Renal cortical epithelial cell (primary cell): ENCODE measurements around the gene CASZ1. TPM values are rescaled to one million over a fixed set of nuclear protein-coding genes. Genes with fewer than 3 reads are reported as not detected.

ENCODE experiments used
- DNase-seq: peaks from one replicate; pipeline ENCODE4 v3.0.0-alpha.2; 2011; ENCODE audit warnings: low read depth
- total RNA-seq: library from RNA; depleted of rRNA; stranded (reverse); fragments of >200 nt; gene quantifications from 2 replicates; pipeline ENCODE4 v1.2.3, GENCODE V29; 2014

Gene CASZ1
- total RNA-seq, 1 donor from 2014 or later: 8.9 TPM

DNA sequence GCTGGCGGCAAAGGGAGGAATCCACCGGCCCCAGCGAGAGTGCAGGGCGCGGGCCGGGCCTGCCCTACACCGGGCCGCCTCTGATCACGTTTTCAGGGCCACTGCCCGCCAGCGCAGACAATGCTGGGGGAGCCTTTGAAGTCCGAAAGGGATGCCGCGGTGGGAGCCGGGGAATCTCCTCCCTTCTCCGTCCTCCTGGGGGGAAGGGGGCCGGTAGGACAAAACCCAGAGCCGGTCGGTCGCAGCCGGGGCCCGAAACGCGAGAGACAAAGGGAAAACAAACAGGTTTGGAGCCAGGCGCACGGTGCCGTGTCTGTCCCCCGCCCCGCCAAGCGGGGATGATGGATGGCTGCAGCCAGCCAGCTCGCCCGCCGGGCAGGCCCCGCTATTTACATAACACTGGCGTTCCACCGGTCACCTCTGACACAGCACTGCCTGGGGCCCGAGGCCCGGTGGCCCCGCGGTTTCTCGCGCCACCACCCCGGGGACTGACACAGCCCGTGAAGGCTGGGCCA lies 92.0 kb downstream of the CASZ1 start:
- peak; percentile 49 for DNase-seq

DNA sequence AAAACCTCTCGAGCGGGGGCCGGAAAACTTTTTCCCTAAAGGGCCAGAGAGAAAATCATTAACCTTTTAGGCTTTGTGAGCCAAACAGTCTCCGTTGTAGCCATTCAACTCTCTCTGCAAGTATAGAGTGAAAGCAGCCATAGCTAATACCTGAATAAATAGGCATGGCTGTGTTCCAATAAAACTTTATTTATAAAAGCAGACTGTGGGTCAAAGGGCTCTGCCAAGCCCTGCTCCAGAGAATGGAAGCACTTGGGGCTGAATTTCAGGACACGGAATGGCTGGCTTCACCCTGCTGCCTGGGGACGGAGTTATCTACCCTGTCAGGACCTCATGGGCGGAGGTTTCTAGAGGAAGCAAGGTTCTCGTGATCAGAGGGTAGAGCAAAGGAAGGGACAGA lies 92.7 kb downstream of the CASZ1 start:
- DNase-seq: no peak

DNA sequence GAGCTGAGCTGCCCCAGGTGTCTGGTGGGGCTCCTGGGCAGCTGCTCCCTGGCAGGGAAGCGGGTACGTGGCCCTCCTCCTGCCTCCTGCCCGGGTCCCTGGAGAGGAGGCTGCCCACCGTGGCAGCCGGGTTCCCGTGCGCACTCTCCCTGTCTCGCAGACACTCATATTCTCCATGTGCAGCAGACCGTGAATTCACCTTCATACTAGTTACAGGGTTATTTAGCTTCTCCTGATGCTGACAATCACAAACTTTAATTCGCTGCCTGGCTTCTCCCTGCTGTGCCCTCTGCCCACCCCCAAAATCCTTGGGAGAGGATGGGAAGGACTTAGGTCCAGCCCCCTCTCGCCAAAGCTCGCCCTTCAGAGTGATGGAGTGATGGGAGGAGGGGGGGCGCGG lies 95.3 kb downstream of the CASZ1 start:
- DNase-seq: no peak

DNA sequence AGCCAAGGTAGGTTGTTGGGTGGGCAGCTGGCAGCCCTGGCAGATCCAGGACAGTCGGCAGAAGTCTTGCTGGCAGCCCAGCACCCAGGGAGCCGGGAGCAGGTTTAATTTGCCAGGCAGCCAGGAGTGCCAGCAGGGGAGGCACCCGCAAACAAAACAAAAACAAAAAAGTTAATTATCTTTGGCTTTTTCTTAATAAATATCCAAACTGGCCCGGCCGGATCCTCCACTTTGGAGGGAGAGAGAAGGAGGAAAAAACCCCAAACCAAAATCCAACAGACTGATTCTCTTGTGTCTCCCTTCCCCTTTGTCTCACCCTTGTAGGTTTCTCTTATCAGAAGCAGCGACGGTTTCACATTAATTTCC lies 97.0 kb downstream of the CASZ1 start:
- DNase-seq: no peak

DNA sequence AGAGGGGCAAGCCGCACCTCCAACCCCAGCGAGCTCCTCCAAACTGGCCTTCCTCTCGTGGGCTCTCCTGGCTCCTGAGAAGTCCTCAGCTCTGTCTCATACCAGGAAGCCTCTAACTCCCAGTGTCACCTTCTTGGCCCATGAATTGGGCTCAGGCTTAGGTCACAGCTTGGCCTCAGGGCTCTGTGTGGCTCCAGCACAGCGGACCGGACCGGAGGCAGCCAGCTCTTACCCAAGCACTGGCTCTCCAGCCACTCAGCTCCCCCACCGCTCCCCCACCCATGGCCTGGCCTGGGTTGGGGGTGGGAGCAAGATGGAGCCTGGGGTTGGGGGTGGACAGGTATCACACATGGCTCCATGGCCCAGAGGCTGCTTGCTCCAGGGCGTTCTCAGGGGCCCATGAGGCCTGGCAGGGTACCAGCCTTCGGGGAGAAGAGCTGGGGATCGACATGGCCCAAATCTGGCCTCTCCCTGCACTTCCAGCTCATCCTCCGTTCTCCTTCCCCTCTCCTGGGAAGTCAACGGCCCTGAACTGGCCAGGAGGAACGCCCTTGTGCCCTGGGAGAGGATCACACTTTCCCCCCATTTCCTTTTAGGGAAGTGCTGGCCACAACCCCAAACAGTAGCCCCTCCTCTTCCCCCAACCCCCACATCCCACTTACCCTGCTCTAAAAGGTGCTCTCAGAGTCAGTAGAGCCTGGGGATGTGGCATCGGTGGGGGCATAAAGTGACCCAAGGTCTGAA lies 97.5 kb downstream of the CASZ1 start:
- DNase-seq: no peak

DNA sequence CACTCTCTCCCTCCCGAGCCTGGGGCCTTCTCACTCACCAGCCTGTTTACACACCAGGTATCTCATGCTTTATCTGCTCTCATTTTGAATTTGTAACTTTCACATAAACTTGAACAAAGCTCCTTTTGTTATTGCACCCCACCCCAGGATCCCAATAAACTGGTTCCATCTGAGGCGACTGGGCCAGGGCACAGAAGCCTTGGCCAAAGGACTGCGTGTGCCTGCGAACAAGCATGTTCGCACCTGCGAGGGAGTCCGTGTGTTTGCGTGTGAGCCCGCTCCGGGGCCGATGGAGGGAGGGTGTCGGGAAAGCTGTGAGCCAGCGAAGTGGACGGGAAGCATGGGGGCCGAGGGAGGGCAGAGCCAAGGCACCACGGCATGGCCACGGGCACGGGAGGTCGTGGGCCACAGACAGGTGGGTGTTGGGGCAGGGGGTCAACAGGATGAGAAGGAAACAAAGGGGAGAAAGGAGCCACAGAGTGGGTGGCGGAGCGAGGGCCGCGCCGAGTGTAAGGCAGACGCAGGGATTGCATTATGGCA lies 98.8 kb downstream of the CASZ1 start:
- no peak for DNase-seq

DNA sequence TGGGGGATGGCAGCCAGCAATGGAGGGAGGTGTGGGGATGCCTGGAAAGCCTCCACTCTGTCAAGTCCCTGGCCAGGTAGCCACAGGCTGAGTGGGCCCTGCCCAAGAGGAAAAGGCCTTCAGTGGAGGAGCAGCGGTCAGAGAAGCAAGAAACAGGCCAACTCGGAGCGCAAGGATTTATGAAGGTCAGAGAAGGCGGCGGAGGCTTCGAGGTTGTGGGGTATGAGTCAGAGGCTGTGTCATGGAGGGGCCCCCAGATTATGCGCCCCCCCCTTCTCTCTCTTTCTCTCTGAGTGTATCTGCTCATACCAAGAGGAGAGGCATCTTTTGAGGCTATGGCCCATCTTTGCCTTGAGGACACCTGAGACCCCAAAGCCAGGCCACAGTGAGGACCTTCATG lies 99.5 kb downstream of the CASZ1 start:
- no peak for DNase-seq

DNA sequence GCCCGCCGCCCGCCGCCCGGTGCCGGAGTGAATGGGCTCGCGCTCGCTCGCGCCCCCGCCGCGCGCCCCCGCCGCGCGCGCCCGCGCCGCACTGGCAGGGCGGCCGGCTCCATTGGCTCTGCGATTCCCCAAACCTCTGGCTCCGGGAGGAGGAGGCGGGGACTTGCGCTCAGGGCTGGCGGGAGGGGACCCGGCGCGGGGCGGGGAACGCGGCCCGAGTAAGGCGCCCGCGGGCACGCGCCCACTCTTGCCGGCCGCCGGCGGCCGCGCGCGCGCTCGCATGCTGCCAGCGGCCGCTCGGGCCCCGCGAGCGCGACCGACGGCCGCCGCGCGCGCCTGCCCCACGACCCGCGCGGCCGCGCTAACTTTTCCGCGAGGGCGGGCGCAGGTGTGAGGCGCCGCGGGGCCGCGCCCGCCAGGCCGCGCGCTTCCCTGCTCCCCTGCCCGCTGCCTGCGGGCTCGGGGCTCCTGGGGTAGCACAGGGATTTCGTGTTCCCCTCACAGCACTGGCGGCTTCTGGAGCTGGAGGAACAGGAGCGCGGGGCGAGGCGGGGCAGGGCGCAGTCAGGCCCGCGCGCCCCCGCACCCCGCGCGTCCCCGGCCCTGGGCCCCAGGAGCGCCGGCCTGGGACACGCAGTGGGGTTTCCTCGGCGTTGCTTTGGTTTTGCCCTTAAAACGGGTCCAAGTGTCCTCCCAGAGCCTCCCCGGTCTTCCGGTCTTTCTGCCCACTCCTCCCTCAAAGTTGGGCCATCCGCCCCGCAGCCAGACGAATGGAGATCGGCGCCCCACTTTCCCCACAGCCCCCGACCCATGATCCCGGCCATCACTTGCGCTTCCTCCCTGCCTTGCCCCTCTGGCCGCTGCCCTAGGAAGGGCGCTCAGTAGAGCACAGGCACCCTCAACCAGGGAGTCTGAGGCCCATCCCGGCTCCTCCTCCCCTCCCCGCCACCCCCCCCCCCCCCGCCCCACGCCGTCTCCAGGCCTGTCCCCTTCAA lies 101.5 kb downstream of the CASZ1 start:
- peak; percentile 41 for DNase-seq

DNA sequence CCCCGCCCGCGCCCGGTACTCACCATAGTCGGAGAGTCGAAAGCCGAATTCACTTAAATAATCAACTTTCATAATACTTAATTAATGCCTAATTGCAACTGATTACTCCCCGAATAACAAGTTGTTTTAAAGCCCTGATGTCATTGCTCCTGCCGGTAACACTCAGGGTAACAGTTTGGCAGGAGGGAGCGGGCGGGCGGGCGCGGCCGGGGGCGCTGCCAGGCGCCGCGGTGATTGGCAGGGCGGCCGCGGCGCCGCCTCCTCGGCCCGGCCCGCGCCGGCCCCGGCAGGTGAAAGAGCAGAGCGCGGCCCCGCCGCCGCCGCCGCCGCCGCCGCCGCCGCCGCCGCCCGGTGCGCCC lies 102.2 kb downstream of the CASZ1 start:
- no peak for DNase-seq

DNA sequence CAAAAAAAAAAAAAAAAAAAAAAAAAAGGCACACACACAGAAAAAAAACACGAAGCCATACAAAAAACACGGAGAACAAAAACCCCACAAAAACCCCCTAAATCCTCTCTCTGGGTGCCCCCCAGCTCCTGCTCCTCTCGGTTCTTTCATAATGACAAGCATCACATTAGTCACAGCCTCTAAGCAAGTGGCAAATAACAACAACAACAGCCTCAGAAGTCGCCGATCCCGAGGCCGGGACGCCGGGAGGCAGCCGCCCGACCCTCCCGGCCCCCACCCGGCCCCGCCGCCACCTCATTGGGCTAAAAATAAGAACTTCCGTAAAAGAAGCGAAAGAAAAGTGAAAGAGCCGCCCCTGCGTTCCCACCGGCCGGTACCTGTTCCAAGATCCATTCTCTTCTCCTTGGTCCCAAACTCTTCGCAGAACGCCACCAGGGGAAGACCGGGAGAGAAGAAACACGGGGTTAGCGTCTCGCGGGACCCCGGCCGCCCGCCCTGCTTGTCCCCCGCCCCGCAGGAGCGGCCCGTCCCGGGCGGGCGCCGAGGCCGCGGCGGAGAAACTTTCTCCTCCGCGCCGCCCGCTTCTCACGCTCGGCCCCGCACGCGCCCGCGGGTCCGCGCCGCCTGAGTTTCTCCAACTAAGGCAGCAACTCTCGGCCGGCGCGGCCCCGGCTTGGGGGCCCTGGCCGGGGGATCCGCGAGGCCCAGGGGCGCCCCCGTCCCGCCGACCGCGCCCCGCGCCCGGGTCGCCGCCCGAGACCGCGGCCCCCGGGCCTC lies 102.8 kb downstream of the CASZ1 start:
- no peak for DNase-seq

DNA sequence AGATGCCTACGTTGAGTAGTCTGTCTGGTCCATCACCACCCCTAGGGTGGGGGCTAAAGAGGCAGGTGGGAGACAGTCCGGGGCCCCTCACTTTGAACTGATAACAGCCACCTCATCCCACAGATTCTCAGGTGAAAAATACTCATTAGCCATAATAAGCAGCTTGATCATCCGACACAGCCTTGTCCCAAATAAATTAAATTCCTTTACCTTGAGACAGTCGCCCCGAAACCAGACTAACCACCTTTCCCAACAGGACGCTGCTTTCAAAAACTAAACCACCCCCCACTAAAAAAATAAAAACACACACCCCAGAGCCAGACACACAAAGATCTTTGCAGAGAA lies 103.3 kb downstream of the CASZ1 start:
- DNase-seq: no peak

DNA sequence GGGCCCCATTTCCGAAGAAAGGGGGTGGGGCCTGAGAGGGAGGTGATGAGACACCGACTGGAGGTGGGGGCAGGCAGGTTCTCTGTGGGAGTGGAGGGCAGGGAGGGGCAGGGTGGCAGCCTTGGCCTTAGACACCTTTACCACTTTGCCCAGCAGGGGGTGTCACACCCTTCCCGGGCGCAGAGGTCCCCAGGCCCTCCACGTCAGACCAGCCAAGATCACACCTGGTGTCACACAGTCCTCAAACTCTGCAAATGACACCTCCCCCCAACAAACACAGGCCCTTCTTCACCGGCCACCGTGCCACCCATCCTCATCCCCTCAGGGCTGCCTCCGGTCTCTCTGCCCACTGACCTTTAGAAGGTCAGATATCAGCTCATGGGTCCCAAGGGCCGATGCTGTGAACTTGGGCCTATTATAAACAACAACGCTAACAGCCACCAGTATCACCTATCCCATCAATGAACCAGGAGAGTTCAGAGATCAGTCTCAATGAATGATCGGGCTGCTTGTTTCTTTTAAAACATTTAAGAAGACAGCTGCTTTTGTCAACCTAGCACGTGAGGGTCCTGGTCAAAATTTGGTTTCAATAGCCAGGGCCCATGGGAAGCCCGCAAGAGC lies 103.9 kb downstream of the CASZ1 start:
- DNase-seq: no peak

DNA sequence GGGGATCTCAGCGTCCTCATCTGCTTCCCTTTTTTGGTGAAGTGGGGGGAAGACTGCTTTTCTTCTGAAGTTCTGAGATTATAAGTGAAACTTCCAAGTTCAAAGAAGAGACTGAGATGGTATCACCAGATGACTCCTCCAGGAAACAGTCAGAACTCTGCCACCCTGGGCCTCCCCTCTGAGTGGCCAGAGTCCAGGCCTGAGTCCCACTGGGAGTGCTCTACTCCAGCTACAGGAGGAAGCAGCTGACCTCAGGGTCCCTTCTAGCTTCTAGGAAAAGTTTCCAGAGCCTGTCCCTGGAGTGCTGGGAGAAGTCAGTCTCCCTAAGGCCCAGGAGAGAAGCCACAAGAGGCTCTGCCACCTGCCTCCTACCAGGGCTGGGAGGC lies 104.7 kb downstream of the CASZ1 start:
- no peak for DNase-seq

DNA sequence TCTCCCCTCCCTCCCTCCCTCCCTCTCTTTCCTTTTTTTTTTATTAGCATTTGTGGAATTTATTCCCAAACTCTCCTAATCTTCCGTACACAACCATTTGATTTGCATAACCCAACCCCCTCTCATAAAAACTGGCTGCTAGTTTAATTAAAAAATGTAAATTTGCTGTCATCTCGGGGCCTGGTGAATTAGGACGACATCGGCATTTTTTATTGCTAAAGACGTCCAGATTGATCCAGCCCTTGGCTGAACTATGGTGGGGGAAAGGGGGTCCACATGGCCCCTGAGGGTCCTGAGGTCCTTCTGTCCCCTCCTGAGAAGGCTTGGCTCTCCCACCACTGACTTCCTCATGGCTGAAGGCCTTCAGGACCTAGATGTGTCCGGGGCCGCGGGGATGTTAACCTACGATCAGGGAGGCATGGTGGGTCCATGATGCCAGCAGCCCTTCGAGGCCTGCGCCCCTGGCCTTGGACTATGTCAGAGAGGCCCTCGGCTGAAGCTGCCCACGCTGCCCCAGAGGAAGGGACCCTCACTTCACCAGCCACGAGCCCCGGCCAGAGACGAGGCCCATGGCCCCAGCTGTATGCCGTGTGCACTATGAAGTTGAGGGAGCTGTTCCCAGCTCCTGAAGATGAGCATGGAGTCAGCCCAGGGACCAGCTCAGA lies 105.2 kb downstream of the CASZ1 start:
- no peak for DNase-seq

DNA sequence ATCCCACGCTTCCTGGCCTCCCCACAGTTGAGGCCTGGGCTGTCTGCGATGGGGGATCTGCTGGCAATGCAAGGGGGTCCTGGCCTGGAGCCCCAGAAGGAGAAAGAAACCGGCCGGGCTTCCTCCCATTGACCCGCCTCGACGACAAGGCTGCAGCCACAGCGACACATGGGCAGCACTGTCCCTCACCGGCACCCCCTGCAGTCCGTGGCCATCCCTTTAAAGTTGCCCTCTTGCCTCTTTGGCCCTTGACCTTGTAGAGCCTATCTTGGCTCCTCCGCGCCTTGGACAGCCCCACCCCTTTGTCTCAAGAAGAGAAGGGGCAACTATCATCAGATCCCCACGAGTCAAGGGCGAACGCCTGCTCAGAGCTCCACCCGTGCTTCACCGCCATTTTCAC lies 106.0 kb downstream of the CASZ1 start:
- DNase-seq: no peak

DNA sequence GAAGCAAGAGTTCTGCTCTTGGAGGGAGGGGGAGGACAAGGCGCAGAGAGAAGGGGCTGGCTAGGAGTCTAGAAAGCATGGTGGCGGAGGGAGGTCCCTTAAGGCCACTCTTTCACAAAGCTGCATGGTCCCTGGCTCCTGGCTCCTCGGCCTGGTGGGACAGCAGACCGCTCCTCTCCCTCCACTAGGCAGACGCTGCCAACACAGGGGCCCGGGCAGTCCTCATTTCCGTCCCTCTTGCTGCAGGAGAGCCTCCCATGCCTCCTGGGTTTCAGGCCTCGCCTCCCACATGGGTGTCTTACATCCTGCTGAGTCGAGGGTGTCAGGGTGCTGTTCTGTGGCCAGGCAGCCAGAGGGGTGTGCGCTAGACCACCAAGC lies 108.0 kb downstream of the CASZ1 start:
- no peak for DNase-seq

DNA sequence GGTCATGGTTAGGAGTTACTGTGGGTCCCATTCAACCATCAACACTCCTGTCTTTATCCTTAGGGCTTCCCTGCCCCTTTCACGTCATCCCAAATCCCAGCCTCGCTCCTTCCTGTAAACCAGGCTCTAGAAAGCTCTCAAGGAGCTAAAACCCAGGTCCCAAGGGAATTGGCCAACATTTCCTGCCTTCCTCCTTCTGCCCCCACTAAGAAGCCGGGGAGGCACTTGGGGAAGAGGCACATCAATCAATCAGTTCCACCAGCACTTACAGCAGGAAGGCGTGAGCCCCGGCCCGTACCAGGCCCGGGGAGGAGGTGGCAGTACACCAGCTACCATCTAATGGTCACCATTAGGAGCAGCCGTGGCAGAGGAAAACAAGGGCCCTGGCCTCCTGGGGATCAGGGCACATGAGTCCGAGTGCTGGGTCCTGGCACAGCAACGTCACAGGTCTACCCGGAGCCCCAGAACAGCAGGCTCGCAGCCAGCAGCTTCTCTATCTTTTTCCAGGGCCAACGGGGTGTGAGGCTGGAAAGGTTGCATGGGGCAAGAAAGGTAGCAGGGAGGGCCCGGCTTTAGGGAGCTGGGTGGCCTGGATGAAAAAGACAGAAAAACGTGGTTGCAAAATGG lies 108.6 kb downstream of the CASZ1 start:
- no peak for DNase-seq

DNA sequence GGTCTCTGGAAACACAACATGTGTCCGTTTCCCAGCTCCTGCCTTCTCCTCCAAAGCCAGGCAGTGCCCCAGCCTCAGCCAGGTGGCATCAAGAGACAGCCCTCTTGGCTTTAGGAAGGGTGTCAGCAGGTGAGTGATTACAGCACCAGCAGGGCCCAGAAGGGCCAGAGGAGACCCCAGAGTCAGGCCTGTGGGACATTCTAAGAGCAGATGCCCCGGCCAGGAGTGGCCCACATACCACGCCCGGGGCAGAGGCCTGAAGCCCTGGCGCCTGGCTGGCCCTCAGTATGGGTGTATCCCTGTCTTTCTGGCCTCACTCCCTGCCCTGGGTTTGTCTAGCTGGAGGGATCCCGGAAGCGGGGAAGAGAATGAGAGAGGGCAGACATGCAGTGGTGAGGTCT lies 109.2 kb downstream of the CASZ1 start:
- no peak for DNase-seq

DNA sequence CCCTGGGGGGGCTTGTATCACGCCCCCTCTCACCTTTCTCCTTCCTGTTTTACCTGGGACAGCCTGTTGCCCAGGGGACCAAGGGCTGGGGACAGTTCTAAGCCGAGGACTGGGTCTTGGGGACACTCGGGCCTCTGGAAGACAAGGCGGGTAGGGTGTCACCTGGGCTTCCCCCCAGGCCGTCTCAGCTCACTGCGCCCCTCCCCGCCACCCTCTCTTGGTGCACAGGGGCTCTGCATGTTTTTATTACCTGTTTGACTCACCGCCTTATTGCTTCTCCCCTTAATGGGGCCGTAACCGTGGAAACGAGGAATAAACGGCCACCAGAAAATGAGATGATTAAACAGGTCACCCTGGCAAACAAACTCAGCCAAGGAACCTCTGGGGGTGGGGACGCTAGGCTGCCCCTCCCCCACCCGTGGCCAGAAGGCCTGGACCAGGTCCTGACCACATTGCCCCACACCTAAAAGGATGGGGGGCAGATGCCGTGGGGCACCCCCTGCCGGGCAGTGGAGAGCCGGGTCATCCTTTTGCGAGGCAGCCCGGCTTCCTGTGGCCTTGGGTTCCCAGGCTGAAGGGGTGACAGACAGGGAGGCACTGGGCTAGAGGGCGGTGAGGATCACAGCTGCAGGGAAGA lies 109.9 kb downstream of the CASZ1 start:
- DNase-seq: peak; percentile 93

DNA sequence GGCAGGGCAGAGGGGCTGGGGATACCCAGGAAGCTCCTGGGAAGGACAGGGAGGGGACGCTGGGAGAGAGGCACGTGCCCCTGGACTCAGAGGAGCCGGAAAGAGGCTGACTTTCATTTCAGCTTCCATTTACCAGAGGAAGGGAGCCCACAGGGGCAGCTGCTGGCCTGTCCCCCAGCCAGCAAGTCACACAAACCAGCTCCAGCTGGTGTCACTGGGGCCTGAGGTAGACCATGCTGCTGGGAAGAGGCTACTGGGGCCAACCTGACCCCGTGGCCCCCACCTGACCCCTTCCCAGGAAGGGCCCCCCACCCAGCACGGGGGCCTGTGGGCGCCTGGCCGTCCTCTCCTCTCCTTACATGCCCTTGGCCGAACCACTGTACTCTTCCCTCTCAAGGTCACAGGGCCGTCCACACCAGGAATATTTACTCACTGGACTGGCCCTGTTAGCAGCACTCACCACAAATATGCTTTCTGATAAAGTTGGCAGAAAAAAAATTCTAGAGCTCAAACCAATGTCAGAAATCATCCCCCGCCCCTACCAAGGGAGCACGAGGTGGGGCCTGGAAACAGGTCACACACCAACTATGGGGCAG lies 110.5 kb downstream of the CASZ1 start:
- DNase-seq: peak; percentile 59
